Panc1 (cell line): Measurements from ENCODE around the gene ATG16L2.

ENCODE experiments used
- CTCF ChIP-seq: fragments of 450-650 bp; IDR thresholded peaks from 2 replicates; pipeline ENCODE4 v1.5.1; 2017; ENCODE audit warnings: mild to moderate bottlenecking
- POLR2AphosphoS5 ChIP-seq: IDR thresholded peaks from 2 replicates; pipeline ENCODE4 v1.6.1; 2012; ENCODE audit warnings: mild to moderate bottlenecking, low read depth, low read length, moderate library complexity
- REST ChIP-seq, 2 experiments: IDR thresholded peaks; 2 replicates each; pipeline ENCODE4 v1.6.1; 2011 to 2012; ENCODE audit warnings: low read depth in 2 of 2, control low read depth in 1 of 2, low read length in 1 of 2, mild to moderate bottlenecking in 1 of 2, moderate library complexity in 1 of 2; ENCODE audit not compliant: insufficient read depth in 1 of 2
- SIN3A ChIP-seq: IDR thresholded peaks from 2 replicates; pipeline ENCODE4 v1.6.1; 2012; ENCODE audit warnings: low read depth, mild to moderate bottlenecking, low read length, moderate library complexity, borderline replicate concordance; ENCODE audit not compliant: insufficient read depth
- TCF7L2 ChIP-seq: IDR thresholded peaks from 2 replicates; pipeline ENCODE4 v1.6.1; 2011; ENCODE audit warnings: mild to moderate bottlenecking, low read depth, low read length, inconsistent platforms

GRCh38 chr11:72833083-72833733 lies 19.0 kb downstream of the ATG16L2 start:
- TF ChIP-seq CTCF, result no peak
- TF ChIP-seq POLR2AphosphoS5, result no peak
- no peak for TF ChIP-seq REST (IDR thresholded peaks at IDR 0.05; ENCODE audit: insufficient read depth in 1 of 2, low read depth in 2 of 2, low read length in 1 of 2)
- no peak for TF ChIP-seq TCF7L2
- no peak for TF ChIP-seq SIN3A
